PC-9 (cell line): Measurements from ENCODE around the gene RGR. TPM values are rescaled to one million over a fixed set of nuclear protein-coding genes. Genes with fewer than 3 reads are reported as not detected.
A peak's percentile ranks its signal among the peaks of the same experiment; 100 is the strongest.

ENCODE experiments used
- BruUV-seq: library from RNA; stranded (reverse); fragments of 400-500 nt; replicated peaks from 2 replicates; lab custom pipeline; 2021; lab: Mats Ljungman, UMichigan
- CTCF ChIA-PET: fragments of 300-600 bp; sonication (Branson Sonifier 250); formaldehyde crosslinking; loops from one replicate; lab custom pipeline; 2022; ENCODE audit warnings: antibody characterized with exemption; lab: Charles Lee
- POLR2A ChIA-PET: fragments of 300-600 bp; sonication (Branson Sonifier 250); formaldehyde crosslinking; loops from one replicate; lab custom pipeline; 2022; ENCODE audit warnings: antibody characterized with exemption; ENCODE audit not compliant: unreplicated experiment; lab: Charles Lee
- DNase-seq, 2 experiments: peaks; one replicate each; pipeline versions ENCODE4 v3.0.0 to v3.0.0-alpha.2; 2015 to 2022; ENCODE audit warnings: mixed read lengths in 1 of 2
- H2AFZ ChIP-seq: fragments of 200-600 bp; sonication (generic); 2 replicates; pipeline ENCODE4 v1.8.1; 2017; ENCODE audit warnings: antibody characterized with exemption
- H3F3A ChIP-seq: fragments of 200-600 bp; sonication (generic); 2 replicates; pipeline ENCODE4 v1.8.1; 2017; ENCODE audit warnings: antibody characterized with exemption, mild to moderate bottlenecking, low read depth; ENCODE audit not compliant: insufficient read depth
- H3K27ac ChIP-seq: fragments of 200-600 bp; sonication (generic); 2 replicates; pipeline ENCODE4 v1.6.1; 2016; ENCODE audit warnings: mixed run types
- H3K27me3 ChIP-seq: fragments of 200-600 bp; sonication (generic); 2 replicates; pipeline ENCODE4 v1.6.1; 2016; ENCODE audit warnings: low read depth, mixed run types; ENCODE audit not compliant: insufficient read depth
- H3K36me3 ChIP-seq: fragments of 200-600 bp; sonication (generic); 2 replicates; pipeline ENCODE4 v1.6.1; 2016; ENCODE audit warnings: low read depth, mixed run types
- H3K4me1 ChIP-seq: fragments of 200-600 bp; sonication (generic); replicated peaks from 2 replicates; pipeline ENCODE4 v1.6.1; 2016; ENCODE audit warnings: mixed run types; ENCODE audit not compliant: insufficient read depth
- H3K4me2 ChIP-seq: fragments of 200-600 bp; sonication (generic); 2 replicates; pipeline ENCODE4 v1.6.1; 2017; ENCODE audit warnings: mixed run types
- H3K4me3 ChIP-seq: fragments of 200-600 bp; sonication (generic); 2 replicates; pipeline ENCODE4 v1.6.1; 2016; ENCODE audit warnings: mixed run types
- H3K79me2 ChIP-seq: fragments of 200-600 bp; sonication (generic); 2 replicates; pipeline ENCODE4 v1.6.1; 2017; ENCODE audit warnings: low read depth, mixed run types
- H3K9me2 ChIP-seq: fragments of 200-600 bp; sonication (generic); 2 replicates; pipeline ENCODE4 v1.8.1; 2017; ENCODE audit warnings: mild to moderate bottlenecking; ENCODE audit not compliant: insufficient read depth
- H3K9me3 ChIP-seq: fragments of 200-600 bp; sonication (generic); 2 replicates; pipeline ENCODE4 v1.8.1; 2016; ENCODE audit warnings: low read depth; ENCODE audit not compliant: insufficient read depth
- H4K20me1 ChIP-seq: fragments of 200-600 bp; sonication (generic); 2 replicates; pipeline ENCODE4 v1.8.1; 2017; ENCODE audit not compliant: insufficient read depth
- EZH2 ChIP-seq: fragments of 200-600 bp; sonication (generic); IDR thresholded peaks from 2 replicates; pipeline ENCODE4 v1.8.0; 2017; ENCODE audit warnings: antibody characterized with exemption, low read depth
- intact Hi-C: fragments of 100-400 bp; cut with micrococcal nuclease; formaldehyde crosslinking; loops from one replicate; pipeline ENCODE4 v1.10.0; 2022; ENCODE audit not compliant: unreplicated experiment
- total RNA-seq: library from RNA; stranded (reverse); gene quantifications from 2 replicates; pipeline ENCODE4 v1.2.3, GENCODE V29; 2021
- TF ChIP-seq, protein P1 (sequence below): fragments of 200-600 bp; sonication (generic); conservative IDR thresholded peaks from 2 replicates; pipeline ENCODE4 v1.6.1; 2017; ENCODE audit warnings: mixed run types, antibody characterized with exemption, mild to moderate bottlenecking, moderate library complexity

Gene RGR
- total RNA-seq, 1 experiment from 2014 or later = not detected

DNA sequence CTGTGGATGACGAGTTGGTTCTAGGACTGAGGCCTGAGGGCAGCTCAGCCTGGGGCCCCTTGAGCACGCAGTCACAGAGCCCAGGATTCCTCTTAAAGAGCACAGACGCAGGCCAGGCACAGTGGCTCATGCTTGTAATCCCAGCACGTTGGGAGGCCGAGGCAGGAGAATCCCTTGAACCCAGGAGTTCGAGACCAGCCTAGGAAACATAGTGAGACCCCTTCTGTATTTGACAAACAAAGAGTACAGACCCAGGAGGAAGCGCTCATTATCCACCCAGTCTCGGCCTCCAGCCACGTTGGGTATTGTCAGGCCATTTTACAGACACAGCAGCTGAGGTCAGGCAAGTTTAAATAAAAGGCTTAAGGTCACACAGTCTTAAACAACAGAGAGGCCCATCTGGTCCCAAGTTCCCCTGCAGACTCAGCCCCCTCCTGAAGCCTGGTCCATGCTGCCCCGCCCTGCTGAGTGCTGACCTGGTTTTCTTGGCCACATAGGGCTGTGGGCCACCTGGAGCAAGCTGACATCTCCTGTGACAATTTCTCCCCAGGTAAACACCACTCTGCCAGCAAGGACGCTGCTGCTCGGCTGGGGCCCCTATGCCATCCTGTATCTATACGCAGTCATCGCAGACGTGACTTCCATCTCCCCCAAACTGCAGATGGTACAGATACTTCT, 12.6 kb downstream of the RGR start:
- ChIA-PET POLR2A (no interaction called here), CTCF (interaction anchor here (1.5 kb wide), 1 partner anchor 280 kb away, joined by 5 read pairs; no protein-coding TSS in a partner anchor)
- Histone ChIP-seq H3K79me2 (no peaks in the 10 kb centered on the region), H2AFZ (no peak overlapping the region), H3K4me1 (no peaks in the 10 kb centered on the region), H3K9me2 (no peaks in the 10 kb centered on the region), H3F3A (no peaks in the 10 kb centered on the region), H3K4me2 (no peak overlapping the region), H3K27ac (no peak overlapping the region), H3K4me3 (no peak overlapping the region), H4K20me1 (peaks cover 3% of the 10 kb centered on the region; the same call in 1 of the 2 replicates), H3K36me3 (no peaks in the 10 kb centered on the region), H3K27me3 (peaks cover 71% of the 10 kb centered on the region), H3K9me3 (0 out of 2 replicates have a peak, but pooled peaks cover 5% of the 10 kb centered on the region)
- intact Hi-C loops = loop anchor here (10.0 kb wide), 1 partner anchor 1907 kb away; no protein-coding TSS in a partner anchor
- DNase-seq = no peak
- TF ChIP-seq EZH2 = no peak
- TF ChIP-seq, protein P1, sequence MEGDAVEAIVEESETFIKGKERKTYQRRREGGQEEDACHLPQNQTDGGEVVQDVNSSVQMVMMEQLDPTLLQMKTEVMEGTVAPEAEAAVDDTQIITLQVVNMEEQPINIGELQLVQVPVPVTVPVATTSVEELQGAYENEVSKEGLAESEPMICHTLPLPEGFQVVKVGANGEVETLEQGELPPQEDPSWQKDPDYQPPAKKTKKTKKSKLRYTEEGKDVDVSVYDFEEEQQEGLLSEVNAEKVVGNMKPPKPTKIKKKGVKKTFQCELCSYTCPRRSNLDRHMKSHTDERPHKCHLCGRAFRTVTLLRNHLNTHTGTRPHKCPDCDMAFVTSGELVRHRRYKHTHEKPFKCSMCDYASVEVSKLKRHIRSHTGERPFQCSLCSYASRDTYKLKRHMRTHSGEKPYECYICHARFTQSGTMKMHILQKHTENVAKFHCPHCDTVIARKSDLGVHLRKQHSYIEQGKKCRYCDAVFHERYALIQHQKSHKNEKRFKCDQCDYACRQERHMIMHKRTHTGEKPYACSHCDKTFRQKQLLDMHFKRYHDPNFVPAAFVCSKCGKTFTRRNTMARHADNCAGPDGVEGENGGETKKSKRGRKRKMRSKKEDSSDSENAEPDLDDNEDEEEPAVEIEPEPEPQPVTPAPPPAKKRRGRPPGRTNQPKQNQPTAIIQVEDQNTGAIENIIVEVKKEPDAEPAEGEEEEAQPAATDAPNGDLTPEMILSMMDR = 0 out of 2 replicates have a peak, but pooled peaks have one; percentile 4
- no TSS peak for BruUV-seq

DNA sequence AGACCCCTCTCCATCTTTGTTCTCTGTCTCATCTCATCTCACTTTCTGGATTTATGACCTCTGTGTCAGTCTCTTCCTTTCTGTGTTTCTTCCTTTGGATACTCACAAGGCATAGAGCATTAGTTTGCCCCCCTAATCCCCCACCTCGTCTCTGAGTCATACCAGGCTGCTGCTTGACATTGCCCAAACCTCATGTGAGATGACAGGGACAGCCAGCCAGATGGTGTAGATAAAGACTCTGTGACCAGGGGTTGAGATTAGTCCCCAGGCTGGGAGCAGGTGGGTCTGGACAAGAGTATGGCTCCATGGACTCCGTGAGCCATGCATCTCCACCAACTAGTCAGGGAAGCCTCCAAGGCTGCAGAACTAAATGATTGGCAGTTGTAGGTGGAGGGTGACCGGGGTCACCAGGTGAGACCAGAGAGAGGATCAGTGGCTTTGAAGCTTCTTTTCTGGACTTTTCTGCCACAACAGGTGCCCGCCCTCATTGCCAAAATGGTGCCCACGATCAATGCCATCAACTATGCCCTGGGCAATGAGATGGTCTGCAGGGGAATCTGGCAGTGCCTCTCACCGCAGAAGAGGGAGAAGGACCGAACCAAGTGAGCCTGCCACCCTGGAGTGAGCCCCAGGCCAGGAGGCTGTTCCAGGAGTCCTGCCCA, 13.3 kb downstream of the RGR start:
- Histone ChIP-seq H3K4me2 (no peak overlapping the region), H3K79me2 (no peaks in the 10 kb centered on the region), H3K27me3 (peaks cover 70% of the 10 kb centered on the region), H3K4me1 (no peaks in the 10 kb centered on the region), H3K9me2 (no peaks in the 10 kb centered on the region), H3K36me3 (no peaks in the 10 kb centered on the region), H3K27ac (no peak overlapping the region), H2AFZ (no peak overlapping the region), H3K9me3 (0 out of 2 replicates have a peak, but pooled peaks cover 5% of the 10 kb centered on the region), H3F3A (no peaks in the 10 kb centered on the region), H3K4me3 (no peak overlapping the region), H4K20me1 (peaks cover 3% of the 10 kb centered on the region; the same call in 1 of the 2 replicates)
- CTCF ChIA-PET = interaction anchor here (0.6 to 1.5 kb wide), 2 partner anchors 279 to 566 kb away, joined by 3 to 5 read pairs; no protein-coding TSS in a partner anchor
- TF ChIP-seq, protein P1 = no peak
- TF ChIP-seq EZH2 = no peak
- POLR2A ChIA-PET = no interaction called here
- BruUV-seq = no TSS peak
- intact Hi-C loops = loop anchor here (10.0 kb wide), 1 partner anchor 1907 kb away; no protein-coding TSS in a partner anchor
- no peak for DNase-seq

DNA sequence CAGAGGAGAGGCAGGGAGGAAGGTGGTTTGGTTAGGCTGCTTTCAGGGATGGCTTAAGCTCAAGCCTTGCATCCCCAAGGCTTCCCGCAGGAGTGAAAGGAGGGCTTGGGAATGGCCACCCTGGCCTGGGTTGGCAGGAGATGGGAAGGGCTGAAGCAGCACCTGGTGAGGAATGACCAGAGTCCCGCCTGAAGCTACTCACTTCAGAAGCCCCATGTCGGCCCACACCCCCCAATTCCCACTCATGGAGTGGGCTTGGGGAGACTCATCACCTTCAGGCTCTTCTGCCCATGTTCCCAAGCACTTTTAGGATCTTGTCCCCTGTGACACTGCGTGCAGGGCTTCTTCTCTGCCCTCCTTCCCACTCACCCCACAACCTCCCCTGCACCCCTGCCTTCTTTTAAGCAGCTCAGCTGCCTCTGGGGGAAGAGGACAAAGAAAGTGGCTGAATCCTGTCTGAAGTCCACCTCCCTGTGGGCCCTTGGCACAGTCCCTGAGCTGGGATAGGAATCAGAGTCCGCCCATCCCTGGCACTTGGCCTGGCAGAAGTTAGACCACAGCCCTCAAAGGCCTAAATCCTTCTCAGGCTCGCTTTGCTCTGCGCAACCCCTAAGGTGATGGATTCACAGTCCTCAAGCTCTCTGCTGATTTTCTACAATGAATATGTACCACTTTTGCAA, 16.5 kb downstream of the RGR start:
- Histone ChIP-seq H3K27ac (no peak overlapping the region), H3K4me1 (no peaks in the 10 kb centered on the region), H3K4me2 (no peak overlapping the region), H3K79me2 (no peaks in the 10 kb centered on the region), H3K4me3 (no peak overlapping the region), H3K27me3 (peaks cover 57% of the 10 kb centered on the region), H4K20me1 (peaks cover 3% of the 10 kb centered on the region; the same call in 1 of the 2 replicates), H3F3A (no peaks in the 10 kb centered on the region), H2AFZ (no peak overlapping the region), H3K9me2 (no peaks in the 10 kb centered on the region), H3K36me3 (no peaks in the 10 kb centered on the region), H3K9me3 (0 out of 2 replicates have a peak, but pooled peaks cover 5% of the 10 kb centered on the region)
- intact Hi-C loops = no loop called here
- no peak for DNase-seq
- POLR2A ChIA-PET = no interaction called here
- no TSS peak for BruUV-seq
- no peak for TF ChIP-seq EZH2
- TF ChIP-seq, protein P1 = no peak
- CTCF ChIA-PET = no interaction called here
